DMS53 treated with DMSO at 0.1 percent for 48 hours (cell line): ENCODE results near the gene PPP4R4.

Source experiments
- DNase-seq: peaks from one replicate; lab custom pipeline; 2025; ENCODE audit not compliant: unreplicated experiment; lab: John Stamatoyannopoulos, UW

The PPP4R4 gene

DNA sequence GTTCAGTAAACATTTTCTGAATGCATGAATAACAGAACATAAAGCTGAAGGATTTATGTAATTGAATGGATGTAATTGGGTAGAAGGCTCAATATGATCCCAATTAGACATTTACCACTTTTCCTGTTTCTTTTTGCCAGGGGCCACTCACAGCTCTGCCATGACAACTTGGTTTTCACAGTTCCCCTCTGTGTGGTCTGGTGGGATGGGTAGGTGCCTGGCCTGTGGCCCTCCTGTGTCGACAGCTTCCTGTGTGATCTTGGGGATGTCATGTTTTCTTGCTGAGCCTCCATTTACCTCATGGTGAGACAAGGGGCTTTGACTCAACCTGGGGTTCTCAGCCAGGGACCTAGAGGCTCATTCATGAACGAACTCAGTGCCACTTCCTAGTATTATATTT lies 131.5 kb downstream of the PPP4R4 start:
- DNase-seq: no peak

DNA sequence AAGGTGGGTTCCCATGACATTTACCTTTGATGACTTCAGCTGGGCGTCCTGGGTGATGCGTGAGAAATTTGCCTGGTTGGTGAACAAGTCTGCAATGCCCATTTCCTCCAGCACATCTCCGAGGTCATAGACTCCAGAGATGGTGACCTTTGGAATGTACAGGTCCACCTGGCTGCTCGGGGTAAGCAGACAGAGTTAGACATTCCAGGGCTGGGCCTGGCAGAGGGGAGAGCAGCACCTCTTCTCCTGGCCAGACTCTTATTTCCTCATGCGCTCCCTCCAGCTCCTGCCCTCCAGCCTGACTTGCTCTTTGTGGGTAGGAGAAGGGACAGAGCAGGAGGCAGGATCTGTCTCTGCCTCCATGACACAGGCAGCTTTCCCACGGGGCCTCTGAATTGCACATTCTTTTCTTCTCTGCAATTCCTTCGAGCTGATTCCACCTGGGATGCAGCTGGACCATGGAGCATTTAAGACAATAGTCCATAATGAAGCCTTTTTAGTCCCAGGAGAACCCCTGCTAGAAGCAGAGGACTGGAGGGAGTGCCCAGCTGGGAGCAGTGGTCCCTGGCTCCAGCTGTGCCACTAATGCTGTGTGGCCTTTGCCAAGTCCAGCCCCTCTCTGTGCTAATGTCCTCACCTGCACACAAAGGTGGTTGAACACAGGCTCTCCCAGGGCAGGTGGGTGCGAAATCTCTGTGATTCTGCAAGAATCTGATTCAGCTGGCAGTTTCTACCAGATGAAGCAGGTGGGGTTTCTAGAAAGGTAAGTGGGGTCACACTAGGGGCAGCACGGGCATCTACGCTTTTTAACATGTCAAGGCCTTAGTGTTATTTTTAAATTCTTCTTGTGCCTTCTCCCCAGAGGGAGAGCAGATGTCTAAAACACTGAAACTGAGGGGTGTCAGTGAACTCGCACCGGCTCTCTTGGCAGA lies 132.2 kb downstream of the PPP4R4 start:
- DNase-seq: no peak

GRCh38 chr14:94307410-94307992 lies 133.4 kb downstream of the PPP4R4 start:
- no peak for DNase-seq

DNA sequence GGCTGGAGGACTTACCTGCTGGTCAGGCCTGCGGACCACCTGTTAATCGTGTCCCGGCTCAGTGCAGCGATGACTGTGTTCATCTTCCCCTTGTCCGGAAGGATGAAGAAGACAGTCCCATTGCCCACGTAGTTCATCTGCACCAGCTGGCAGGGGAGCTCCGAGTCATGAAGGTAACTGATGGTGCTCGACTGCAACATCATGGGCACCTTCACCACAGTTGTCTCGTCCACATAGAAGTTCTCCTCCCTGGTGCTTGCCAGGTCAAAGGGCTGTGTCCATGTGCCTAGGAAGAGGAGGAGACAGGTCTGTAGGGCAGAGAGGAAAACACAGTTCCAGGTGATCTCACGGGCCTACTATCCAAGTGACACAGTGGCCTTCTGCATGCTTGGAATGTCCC lies 135.6 kb downstream of the PPP4R4 start:
- no peak for DNase-seq

DNA sequence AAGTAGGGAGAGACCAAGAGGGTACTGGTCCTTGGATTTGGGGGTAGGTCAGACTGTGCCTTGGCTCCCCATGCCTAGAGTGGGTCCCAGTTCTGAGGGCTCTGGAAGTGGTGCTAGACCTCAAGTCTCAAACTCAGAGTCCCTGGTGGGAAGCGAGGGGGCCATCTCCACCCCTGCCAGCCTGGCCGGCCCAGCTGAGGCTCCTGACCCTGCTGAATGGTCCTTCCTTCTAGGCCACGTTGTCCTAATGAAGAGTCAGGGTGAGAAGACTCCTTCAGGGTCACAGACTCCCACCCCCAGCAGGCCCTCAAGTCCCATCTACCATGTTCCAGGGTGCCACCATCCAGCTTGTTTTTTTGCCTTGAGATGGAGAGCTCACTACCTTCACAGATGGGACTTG lies 136.1 kb downstream of the PPP4R4 start:
- no peak for DNase-seq

GRCh38 chr14:94312481-94313246 lies 138.5 kb downstream of the PPP4R4 start:
- DNase-seq: no peak

DNA sequence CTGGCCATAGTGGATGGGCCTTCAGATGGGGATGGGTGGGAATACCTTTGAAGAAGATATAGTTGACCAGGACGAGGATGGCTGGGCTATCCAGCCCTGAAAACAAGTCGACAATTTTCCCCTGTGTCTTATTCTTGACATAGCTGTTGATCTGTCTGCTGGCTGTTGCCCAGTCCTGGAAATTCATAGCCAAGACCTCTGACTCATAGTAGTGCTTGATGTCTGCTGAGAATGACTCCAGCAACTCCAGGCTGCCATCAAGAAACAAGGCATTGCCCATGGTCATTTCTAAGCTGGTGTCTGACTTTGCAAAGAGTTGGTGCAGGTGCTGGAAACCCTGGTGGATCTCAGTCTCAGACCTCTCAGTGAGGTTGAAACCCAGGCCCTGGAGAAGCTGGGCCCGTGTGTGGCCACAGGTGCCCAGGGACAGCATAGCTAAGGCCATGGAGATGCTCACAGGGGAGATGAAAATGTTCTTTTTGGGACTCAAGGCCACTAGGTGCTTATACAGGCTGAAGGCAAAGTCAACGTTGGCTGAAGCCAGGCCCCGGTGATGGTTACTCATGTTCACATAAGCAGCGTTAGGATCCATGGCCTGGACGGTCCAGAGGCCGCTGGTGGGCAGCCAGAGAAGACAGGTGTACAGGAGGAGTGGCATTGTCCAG lies 140.0 kb downstream of the PPP4R4 start:
- no peak for DNase-seq

GRCh38 chr14:94314890-94315289 lies 140.8 kb downstream of the PPP4R4 start:
- no peak for DNase-seq

DNA sequence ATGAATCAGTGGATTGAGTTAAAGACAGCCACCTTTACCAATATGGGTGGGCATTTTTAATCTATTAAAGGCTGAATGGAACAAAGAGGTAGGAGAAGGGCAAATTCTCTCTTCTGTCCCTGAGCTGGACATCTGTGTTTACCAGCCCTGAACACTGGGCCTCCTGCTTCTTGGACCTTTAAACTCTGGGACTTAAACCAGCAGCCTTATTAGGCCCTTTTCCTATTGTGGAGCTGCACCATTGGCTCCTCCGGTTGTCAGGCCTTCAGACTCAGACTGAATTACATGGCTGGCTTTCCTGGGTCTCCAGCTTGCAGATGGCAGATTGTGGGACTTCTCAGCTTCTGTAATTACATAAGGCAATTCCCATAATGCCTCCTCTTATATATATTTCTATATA lies 142.6 kb downstream of the PPP4R4 start:
- DNase-seq: no peak

- DNase-seq: no peak
Measured at GRCh38 chr14:94317259-94317658, 143.1 kb downstream of the PPP4R4 start.

GRCh38 chr14:94320243-94320642 lies 146.1 kb downstream of the PPP4R4 start:
- no peak for DNase-seq

GRCh38 chr14:94321421-94322271 lies 147.5 kb downstream of the PPP4R4 start:
- no peak for DNase-seq

- peak; percentile 12 for DNase-seq
Measured at GRCh38 chr14:94322648-94323570, 148.8 kb downstream of the PPP4R4 start, which contains the start of gene SERPINA6. Gene SERPINA6, minus strand, starts transcription at chr14:94323336. Its CDS starts 8,688 bp downstream, at chr14:94314648.

GRCh38 chr14:94328196-94328595 lies 154.1 kb downstream of the PPP4R4 start:
- DNase-seq: no peak
